NOMO-1 treated with DMSO at 0.1 percent for 48 hours (cell line): ENCODE data around the gene ASB16.

Experiments used
- DNase-seq: peaks from one replicate; lab custom pipeline; 2025; ENCODE audit not compliant: unreplicated experiment; lab: John Stamatoyannopoulos, UW

The ASB16 gene

GRCh38 chr17:44221862-44222111, 51.3 kb downstream of the ASB16 start:
- DNase-seq: no peak

- DNase-seq: peak; percentile 67
These were observed 51.8 kb downstream of the ASB16 start for GRCh38 chr17:44222112-44222869.

- DNase-seq: no peak
These were observed 53.1 kb downstream of the ASB16 start for GRCh38 chr17:44223541-44224071.
